Breast epithelium (tissue), 3 donors: Measurements from ENCODE around the gene ENTPD3.

Experiments used
- CTCF ChIP-seq, 3 donors: fragments of 450-650 bp; IDR thresholded peaks; one replicate each; pipeline ENCODE4 v1.5.1; 2016 to 2017; ENCODE audit warnings: antibody characterized with exemption in 3 of 3, mild to moderate bottlenecking in 3 of 3, moderate library complexity in 3 of 3
- POLR2A ChIP-seq: fragments of 450-650 bp; IDR thresholded peaks from one replicate; pipeline ENCODE4 v1.6.1; 2016; ENCODE audit warnings: antibody characterized with exemption, mild to moderate bottlenecking, moderate library complexity

DNA sequence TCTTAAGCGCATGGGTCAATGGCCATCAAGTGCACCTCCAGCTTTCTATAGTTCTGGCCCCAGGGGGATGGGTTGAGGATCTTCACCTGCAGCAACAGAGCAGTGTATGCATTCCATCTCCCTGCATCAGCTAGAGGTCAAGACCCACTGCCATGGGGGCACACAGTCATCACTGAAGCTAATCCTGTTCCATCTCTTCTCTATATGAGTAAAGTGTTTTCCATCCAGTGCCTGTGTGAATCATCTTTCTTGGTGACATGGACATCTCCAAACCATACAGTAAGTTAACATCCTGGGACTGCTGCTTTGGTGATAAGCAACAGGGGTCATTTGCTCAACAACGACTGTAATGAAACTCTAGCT, 4.4 kb upstream of the ENTPD3 start:
- TF ChIP-seq POLR2A (no peak), CTCF (IDR thresholded peaks at IDR 0.05) (no peak)
